GM23338 (cell line): ENCODE results near the gene ZIC5. TPM values are rescaled to one million over a fixed set of nuclear protein-coding genes. Genes with fewer than 3 reads are reported as not detected.

ENCODE experiments used
- ATAC-seq: fragments of 200-7000 bp; cut with Tn5 transposase; 3 replicates; pipeline ENCODE4 v1.9.1; 2020
- DNase-seq: peaks from one replicate; pipeline ENCODE4 v3.0.0-alpha.2; 2015; ENCODE audit warnings: low spot score
- H2AFZ ChIP-seq: fragments of 200-600 bp; sonication (generic); 2 replicates; pipeline ENCODE4 v1.8.0; 2016; ENCODE audit warnings: antibody characterized with exemption, mild to moderate bottlenecking, moderate library complexity
- H3F3A ChIP-seq: fragments of 200-600 bp; sonication (generic); replicated peaks from 2 replicates; pipeline ENCODE4 v1.8.0; 2017; ENCODE audit warnings: antibody characterized with exemption, mixed run types, low read depth
- H3K27ac ChIP-seq: fragments of 200-600 bp; sonication (generic); 2 replicates; pipeline ENCODE4 v1.6.1; 2016; ENCODE audit warnings: low read depth
- H3K27me3 ChIP-seq: fragments of 200-600 bp; sonication (generic); 2 replicates; pipeline ENCODE4 v1.8.0; 2016; ENCODE audit warnings: mild to moderate bottlenecking, mixed run types, moderate library complexity; ENCODE audit not compliant: insufficient read depth
- H3K36me3 ChIP-seq: fragments of 200-600 bp; sonication (generic); 2 replicates; pipeline ENCODE4 v1.8.0; 2016; ENCODE audit warnings: mild to moderate bottlenecking; ENCODE audit not compliant: insufficient read depth
- H3K4me1 ChIP-seq: fragments of 200-600 bp; sonication (generic); 2 replicates; pipeline ENCODE4 v1.8.0; 2016; ENCODE audit warnings: mild to moderate bottlenecking, moderate library complexity; ENCODE audit not compliant: insufficient read depth
- H3K4me2 ChIP-seq: fragments of 200-600 bp; sonication (generic); 2 replicates; pipeline ENCODE4 v1.7.1; 2017; ENCODE audit warnings: mixed run types
- H3K4me3 ChIP-seq: fragments of 200-600 bp; sonication (generic); 2 replicates; pipeline ENCODE4 v1.6.1; 2016; ENCODE audit warnings: mixed run types
- H3K79me2 ChIP-seq: fragments of 200-600 bp; sonication (generic); replicated peaks from 2 replicates; pipeline ENCODE4 v1.8.0; 2017; ENCODE audit warnings: mild to moderate bottlenecking; ENCODE audit not compliant: insufficient read depth
- H3K9me2 ChIP-seq: fragments of 200-600 bp; sonication (generic); 2 replicates; pipeline ENCODE4 v1.8.0; 2017; ENCODE audit not compliant: insufficient read depth
- H4K20me1 ChIP-seq: fragments of 200-600 bp; sonication (generic); replicated peaks from 2 replicates; pipeline ENCODE4 v1.8.0; 2017; ENCODE audit warnings: mild to moderate bottlenecking; ENCODE audit not compliant: insufficient read depth
- H3K27ac Mint-ChIP-seq: 2 replicates; pipeline ENCODE4 v1.8.0; 2020; ENCODE audit warnings: inconsistent platforms, mild to moderate bottlenecking, moderate library complexity, mixed read lengths
- H3K27me3 Mint-ChIP-seq: 3 replicates; pipeline ENCODE4 v1.8.0; 2022; ENCODE audit warnings: low read depth, mild to moderate bottlenecking, moderate library complexity, mixed read lengths, inconsistent platforms; ENCODE audit not compliant: insufficient read depth, poor library complexity
- H3K36me3 Mint-ChIP-seq: 3 replicates; pipeline ENCODE4 v1.8.0; 2021; ENCODE audit warnings: low read depth, mild to moderate bottlenecking, inconsistent platforms, moderate library complexity, mixed read lengths
- H3K4me1 Mint-ChIP-seq: 3 replicates; pipeline ENCODE4 v1.8.0; 2020; ENCODE audit warnings: mild to moderate bottlenecking, inconsistent platforms, mixed read lengths
- H3K4me3 Mint-ChIP-seq: 3 replicates; pipeline ENCODE4 v1.8.0; 2021; ENCODE audit warnings: moderate library complexity, mild to moderate bottlenecking, inconsistent platforms, mixed read lengths
- H3K9me3 Mint-ChIP-seq: 3 replicates; pipeline ENCODE4 v1.8.0; 2020; ENCODE audit warnings: moderate library complexity, mild to moderate bottlenecking, inconsistent platforms, mixed read lengths
- EZH2 ChIP-seq: fragments of 200-600 bp; sonication (generic); IDR thresholded peaks from one replicate; pipeline ENCODE4 v1.8.0; 2017; ENCODE audit warnings: antibody characterized with exemption, mild to moderate bottlenecking, low read depth; ENCODE audit not compliant: unreplicated experiment
- JUNB ChIP-seq: IDR thresholded peaks from one replicate; pipeline ENCODE4 v1.6.1; 2016; ENCODE audit warnings: antibody characterized with exemption; ENCODE audit not compliant: unreplicated experiment
- NANOG ChIP-seq: IDR thresholded peaks from 2 replicates; pipeline ENCODE4 v1.6.1; 2016; ENCODE audit warnings: antibody characterized with exemption, borderline replicate concordance
- POLR2AphosphoS5 ChIP-seq: IDR thresholded peaks from 2 replicates; pipeline ENCODE4 v1.6.1; 2016; ENCODE audit warnings: antibody characterized with exemption, low read depth
- ZNF114 ChIP-seq: fragments of 250-450 bp; sonication (Bioruptor Pico); IDR thresholded peaks from 2 replicates; pipeline ENCODE4 v1.5.0; 2020; ENCODE audit warnings: mild to moderate bottlenecking, moderate library complexity
- ZNF331 ChIP-seq: fragments of 250-450 bp; sonication (Bioruptor Pico); IDR thresholded peaks from 2 replicates; pipeline ENCODE4 v1.5.0; 2020; ENCODE audit warnings: low read depth, mild to moderate bottlenecking, moderate library complexity
- polyA plus RNA-seq: library from polyadenylated mRNA; unstranded; fragments of >200 nt; fragmentation: Nextera tagmentation; extraction: Ambion mirVana; gene quantifications from 2 replicates; pipeline ENCODE4 v1.2.1, GENCODE V29; 2016
- total RNA-seq: library from RNA; depleted of rRNA; stranded (reverse); fragments of >200 nt; shearing (Covaris generic); gene quantifications from 2 replicates; pipeline ENCODE4 v1.2.3, GENCODE V29; 2014
- TF ChIP-seq, protein P1 (sequence below): fragments of 250-450 bp; sonication (Bioruptor Pico); IDR thresholded peaks from 2 replicates; pipeline ENCODE4 v1.5.0; 2020; ENCODE audit warnings: mild to moderate bottlenecking, moderate library complexity
- TF ChIP-seq, protein P2 (sequence below): IDR thresholded peaks from 2 replicates; pipeline ENCODE4 v1.6.1; 2016; ENCODE audit warnings: antibody characterized with exemption

The ZIC5 gene
- total and polyA plus RNA-seq, 2 experiments from 2014 or later = 14.1 to 28.0 TPM

DNA sequence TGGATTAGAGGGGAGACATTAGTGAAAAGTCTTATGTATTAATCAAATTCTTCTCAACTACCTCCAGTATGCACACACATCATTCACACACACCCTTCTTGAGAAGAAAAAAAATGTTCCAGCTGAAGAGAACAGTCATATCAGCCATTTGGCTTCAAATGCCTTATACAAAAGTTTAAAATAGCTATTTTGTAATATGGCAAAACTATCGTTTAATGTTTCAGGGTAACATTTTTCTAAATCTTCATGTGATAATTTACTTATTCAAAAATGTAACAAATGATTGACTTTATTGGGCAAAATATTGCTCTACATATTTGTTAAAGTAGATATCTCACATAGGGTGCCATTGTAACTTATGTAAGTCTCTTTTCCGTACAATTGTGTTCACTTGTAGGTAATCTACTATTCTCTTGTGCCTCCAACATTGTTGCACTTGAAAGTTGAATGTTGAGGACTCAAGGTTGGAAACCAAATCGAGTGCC lies 23.6 kb upstream of the ZIC5 start:
- peaks cover 53% of the 10 kb centered on the region for H3K4me1 ChIP-seq

GRCh38 chr13:99994638-99995020 lies 23.1 kb upstream of the ZIC5 start:
- TF ChIP-seq POLR2AphosphoS5 (no peak), ZNF114 (CRISPR knock-in tag) (no peak), NANOG (no peak), ZNF331 (no peak), JUNB (no peak)
- TF ChIP-seq, protein P1, sequence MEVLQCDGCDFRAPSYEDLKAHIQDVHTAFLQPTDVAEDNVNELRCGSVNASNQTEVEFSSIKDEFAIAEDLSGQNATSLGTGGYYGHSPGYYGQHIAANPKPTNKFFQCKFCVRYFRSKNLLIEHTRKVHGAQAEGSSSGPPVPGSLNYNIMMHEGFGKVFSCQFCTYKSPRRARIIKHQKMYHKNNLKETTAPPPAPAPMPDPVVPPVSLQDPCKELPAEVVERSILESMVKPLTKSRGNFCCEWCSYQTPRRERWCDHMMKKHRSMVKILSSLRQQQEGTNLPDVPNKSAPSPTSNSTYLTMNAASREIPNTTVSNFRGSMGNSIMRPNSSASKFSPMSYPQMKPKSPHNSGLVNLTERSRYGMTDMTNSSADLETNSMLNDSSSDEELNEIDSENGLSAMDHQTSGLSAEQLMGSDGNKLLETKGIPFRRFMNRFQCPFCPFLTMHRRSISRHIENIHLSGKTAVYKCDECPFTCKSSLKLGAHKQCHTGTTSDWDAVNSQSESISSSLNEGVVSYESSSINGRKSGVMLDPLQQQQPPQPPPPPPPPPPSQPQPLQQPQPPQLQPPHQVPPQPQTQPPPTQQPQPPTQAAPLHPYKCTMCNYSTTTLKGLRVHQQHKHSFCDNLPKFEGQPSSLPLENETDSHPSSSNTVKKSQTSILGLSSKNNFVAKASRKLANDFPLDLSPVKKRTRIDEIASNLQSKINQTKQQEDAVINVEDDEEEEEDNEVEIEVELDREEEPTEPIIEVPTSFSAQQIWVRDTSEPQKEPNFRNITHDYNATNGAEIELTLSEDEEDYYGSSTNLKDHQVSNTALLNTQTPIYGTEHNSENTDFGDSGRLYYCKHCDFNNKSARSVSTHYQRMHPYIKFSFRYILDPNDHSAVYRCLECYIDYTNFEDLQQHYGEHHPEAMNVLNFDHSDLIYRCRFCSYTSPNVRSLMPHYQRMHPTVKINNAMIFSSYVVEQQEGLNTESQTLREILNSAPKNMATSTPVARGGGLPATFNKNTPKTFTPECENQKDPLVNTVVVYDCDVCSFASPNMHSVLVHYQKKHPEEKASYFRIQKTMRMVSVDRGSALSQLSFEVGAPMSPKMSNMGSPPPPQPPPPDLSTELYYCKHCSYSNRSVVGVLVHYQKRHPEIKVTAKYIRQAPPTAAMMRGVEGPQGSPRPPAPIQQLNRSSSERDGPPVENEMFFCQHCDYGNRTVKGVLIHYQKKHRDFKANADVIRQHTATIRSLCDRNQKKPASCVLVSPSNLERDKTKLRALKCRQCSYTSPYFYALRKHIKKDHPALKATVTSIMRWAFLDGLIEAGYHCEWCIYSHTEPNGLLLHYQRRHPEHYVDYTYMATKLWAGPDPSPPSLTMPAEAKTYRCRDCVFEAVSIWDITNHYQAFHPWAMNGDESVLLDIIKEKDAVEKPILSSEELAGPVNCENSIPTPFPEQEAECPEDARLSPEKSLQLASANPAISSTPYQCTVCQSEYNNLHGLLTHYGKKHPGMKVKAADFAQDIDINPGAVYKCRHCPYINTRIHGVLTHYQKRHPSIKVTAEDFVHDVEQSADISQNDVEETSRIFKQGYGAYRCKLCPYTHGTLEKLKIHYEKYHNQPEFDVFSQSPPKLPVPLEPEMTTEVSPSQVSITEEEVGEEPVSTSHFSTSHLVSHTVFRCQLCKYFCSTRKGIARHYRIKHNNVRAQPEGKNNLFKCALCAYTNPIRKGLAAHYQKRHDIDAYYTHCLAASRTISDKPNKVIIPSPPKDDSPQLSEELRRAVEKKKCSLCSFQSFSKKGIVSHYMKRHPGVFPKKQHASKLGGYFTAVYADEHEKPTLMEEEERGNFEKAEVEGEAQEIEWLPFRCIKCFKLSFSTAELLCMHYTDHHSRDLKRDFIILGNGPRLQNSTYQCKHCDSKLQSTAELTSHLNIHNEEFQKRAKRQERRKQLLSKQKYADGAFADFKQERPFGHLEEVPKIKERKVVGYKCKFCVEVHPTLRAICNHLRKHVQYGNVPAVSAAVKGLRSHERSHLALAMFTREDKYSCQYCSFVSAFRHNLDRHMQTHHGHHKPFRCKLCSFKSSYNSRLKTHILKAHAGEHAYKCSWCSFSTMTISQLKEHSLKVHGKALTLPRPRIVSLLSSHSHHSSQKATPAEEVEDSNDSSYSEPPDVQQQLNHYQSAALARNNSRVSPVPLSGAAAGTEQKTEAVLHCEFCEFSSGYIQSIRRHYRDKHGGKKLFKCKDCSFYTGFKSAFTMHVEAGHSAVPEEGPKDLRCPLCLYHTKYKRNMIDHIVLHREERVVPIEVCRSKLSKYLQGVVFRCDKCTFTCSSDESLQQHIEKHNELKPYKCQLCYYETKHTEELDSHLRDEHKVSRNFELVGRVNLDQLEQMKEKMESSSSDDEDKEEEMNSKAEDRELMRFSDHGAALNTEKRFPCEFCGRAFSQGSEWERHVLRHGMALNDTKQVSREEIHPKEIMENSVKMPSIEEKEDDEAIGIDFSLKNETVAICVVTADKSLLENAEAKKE (CRISPR knock-in tag) = no peak
- TF ChIP-seq, protein P2, sequence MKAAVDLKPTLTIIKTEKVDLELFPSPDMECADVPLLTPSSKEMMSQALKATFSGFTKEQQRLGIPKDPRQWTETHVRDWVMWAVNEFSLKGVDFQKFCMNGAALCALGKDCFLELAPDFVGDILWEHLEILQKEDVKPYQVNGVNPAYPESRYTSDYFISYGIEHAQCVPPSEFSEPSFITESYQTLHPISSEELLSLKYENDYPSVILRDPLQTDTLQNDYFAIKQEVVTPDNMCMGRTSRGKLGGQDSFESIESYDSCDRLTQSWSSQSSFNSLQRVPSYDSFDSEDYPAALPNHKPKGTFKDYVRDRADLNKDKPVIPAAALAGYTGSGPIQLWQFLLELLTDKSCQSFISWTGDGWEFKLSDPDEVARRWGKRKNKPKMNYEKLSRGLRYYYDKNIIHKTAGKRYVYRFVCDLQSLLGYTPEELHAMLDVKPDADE = no peak
- no peaks in the 10 kb centered on the region for H3K36me3 Mint-ChIP-seq
- Histone ChIP-seq H3K4me3 (no peak overlapping the region; the same call in 1 of the 2 replicates), H3K4me2 (peak overlapping the region; percentile 74), H3K27ac (no peak overlapping the region), H3K79me2 (no peaks in the 10 kb centered on the region), H3K27me3 (peaks cover 90% of the 10 kb centered on the region), H3K4me1 (peaks cover 56% of the 10 kb centered on the region), H3F3A (peaks cover 32% of the 10 kb centered on the region), H4K20me1 (no peaks in the 10 kb centered on the region), H3K36me3 (no peaks in the 10 kb centered on the region), H3K9me2 (no peaks in the 10 kb centered on the region), H2AFZ (no peak overlapping the region)
- H3K9me3 Mint-ChIP-seq = no peaks in the 10 kb centered on the region
- ATAC-seq = no peak
- no peak for DNase-seq
- H3K4me3 Mint-ChIP-seq = peak overlapping the region; percentile 14; the same call in 1 of the 3 replicates
- peaks cover 56% of the 10 kb centered on the region for H3K4me1 Mint-ChIP-seq
- no peak overlapping the region for H3K27ac Mint-ChIP-seq
- H3K27me3 Mint-ChIP-seq = peaks cover 72% of the 10 kb centered on the region

More for the DNA sequence above, 23.6 kb upstream of the ZIC5 start:
- Mint-ChIP-seq H3K4me1 (peaks cover 51% of the 10 kb centered on the region), H3K4me3 (peak overlapping the region; percentile 72), H3K27me3 (peaks cover 69% of the 10 kb centered on the region), H3K36me3 (no peaks in the 10 kb centered on the region), H3K27ac (no peak overlapping the region), H3K9me3 (no peaks in the 10 kb centered on the region)
- Histone ChIP-seq H4K20me1 (no peaks in the 10 kb centered on the region), H3K9me2 (no peaks in the 10 kb centered on the region), H3K4me3 (peak overlapping the region; percentile 60), H3F3A (peaks cover 30% of the 10 kb centered on the region), H3K27ac (no peak overlapping the region), H3K36me3 (no peaks in the 10 kb centered on the region), H3K4me2 (peak overlapping the region; percentile 74), H2AFZ (no peak overlapping the region), H3K27me3 (peaks cover 85% of the 10 kb centered on the region), H3K79me2 (no peaks in the 10 kb centered on the region)
- TF ChIP-seq EZH2 (peak; percentile 31), POLR2AphosphoS5 (no peak)
- DNase-seq (no peak), ATAC-seq (no peak)
